HL-60 (cell line): ENCODE results near the gene ALKBH6.

ENCODE experiments used
- DNase-seq, 2 experiments: peaks; one replicate each; pipeline ENCODE4 v3.0.0-alpha.2; 2010 to 2020; ENCODE audit warnings: low read depth in 1 of 2, low spot score in 1 of 2
- H3K27ac ChIP-seq: fragments of 250-450 bp; sonication (Bioruptor Pico); replicated peaks from 2 replicates; pipeline ENCODE4 v1.5.1; 2020; ENCODE audit warnings: mild to moderate bottlenecking, moderate library complexity
- H3K27me3 ChIP-seq: fragments of 250-450 bp; sonication (Bioruptor Pico); 2 replicates; pipeline ENCODE4 v1.5.1; 2021; ENCODE audit warnings: mild to moderate bottlenecking, moderate library complexity; ENCODE audit not compliant: insufficient read depth, poor library complexity, severe bottlenecking
- H3K4me3 ChIP-seq: replicated peaks from 2 replicates; pipeline ENCODE4 v1.5.1; 2011; ENCODE audit warnings: mild to moderate bottlenecking, control low read depth, low read length; ENCODE audit not compliant: insufficient read depth
- GABPA ChIP-seq: IDR thresholded peaks from 2 replicates; pipeline ENCODE4 v1.6.1; 2012; ENCODE audit warnings: low read depth
- POLR2AphosphoS5 ChIP-seq: IDR thresholded peaks from 2 replicates; pipeline ENCODE4 v1.6.1; 2012; ENCODE audit warnings: low read depth
- SPI1 ChIP-seq: IDR thresholded peaks from 2 replicates; pipeline ENCODE4 v1.6.1; 2012; ENCODE audit warnings: low read depth, mild to moderate bottlenecking, borderline replicate concordance
- TF ChIP-seq, protein P1 (sequence below): IDR thresholded peaks from one replicate; pipeline ENCODE4 v1.5.1; 2011; ENCODE audit warnings: low read length, control low read depth, inconsistent platforms; ENCODE audit not compliant: insufficient read depth
- TF ChIP-seq, protein P2 (sequence below): IDR thresholded peaks from 2 replicates; pipeline ENCODE4 v1.6.1; 2012; ENCODE audit warnings: low read depth; ENCODE audit not compliant: insufficient replicate concordance

Gene ALKBH6

DNA sequence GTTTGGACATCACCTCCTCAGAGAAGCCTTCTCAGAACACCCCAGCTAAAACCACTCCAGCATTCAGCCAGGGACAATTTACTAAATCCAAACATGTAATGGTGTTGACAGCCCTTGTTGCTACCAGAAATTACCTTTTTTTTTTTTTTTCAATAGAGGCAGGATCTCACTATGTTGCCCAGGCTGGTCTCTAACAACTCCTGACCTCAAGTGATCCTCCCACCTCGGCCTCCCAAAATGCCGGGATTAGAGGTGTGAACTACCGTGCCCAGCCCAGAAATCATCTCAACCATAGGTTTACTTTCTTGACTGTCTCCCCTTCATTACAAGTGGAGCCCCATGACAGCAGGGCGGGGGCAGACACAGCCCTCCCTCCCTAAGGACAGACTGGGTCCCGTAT is 9.4 kb upstream of the ALKBH6 start:
- no peak overlapping the region for H3K4me3 ChIP-seq
- no peak overlapping the region for H3K27ac ChIP-seq
- no peaks in the 10 kb centered on the region for H3K27me3 ChIP-seq
- TF ChIP-seq, protein P1, sequence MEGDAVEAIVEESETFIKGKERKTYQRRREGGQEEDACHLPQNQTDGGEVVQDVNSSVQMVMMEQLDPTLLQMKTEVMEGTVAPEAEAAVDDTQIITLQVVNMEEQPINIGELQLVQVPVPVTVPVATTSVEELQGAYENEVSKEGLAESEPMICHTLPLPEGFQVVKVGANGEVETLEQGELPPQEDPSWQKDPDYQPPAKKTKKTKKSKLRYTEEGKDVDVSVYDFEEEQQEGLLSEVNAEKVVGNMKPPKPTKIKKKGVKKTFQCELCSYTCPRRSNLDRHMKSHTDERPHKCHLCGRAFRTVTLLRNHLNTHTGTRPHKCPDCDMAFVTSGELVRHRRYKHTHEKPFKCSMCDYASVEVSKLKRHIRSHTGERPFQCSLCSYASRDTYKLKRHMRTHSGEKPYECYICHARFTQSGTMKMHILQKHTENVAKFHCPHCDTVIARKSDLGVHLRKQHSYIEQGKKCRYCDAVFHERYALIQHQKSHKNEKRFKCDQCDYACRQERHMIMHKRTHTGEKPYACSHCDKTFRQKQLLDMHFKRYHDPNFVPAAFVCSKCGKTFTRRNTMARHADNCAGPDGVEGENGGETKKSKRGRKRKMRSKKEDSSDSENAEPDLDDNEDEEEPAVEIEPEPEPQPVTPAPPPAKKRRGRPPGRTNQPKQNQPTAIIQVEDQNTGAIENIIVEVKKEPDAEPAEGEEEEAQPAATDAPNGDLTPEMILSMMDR = no peak
- no peak for TF ChIP-seq GABPA
- TF ChIP-seq, protein P2, sequence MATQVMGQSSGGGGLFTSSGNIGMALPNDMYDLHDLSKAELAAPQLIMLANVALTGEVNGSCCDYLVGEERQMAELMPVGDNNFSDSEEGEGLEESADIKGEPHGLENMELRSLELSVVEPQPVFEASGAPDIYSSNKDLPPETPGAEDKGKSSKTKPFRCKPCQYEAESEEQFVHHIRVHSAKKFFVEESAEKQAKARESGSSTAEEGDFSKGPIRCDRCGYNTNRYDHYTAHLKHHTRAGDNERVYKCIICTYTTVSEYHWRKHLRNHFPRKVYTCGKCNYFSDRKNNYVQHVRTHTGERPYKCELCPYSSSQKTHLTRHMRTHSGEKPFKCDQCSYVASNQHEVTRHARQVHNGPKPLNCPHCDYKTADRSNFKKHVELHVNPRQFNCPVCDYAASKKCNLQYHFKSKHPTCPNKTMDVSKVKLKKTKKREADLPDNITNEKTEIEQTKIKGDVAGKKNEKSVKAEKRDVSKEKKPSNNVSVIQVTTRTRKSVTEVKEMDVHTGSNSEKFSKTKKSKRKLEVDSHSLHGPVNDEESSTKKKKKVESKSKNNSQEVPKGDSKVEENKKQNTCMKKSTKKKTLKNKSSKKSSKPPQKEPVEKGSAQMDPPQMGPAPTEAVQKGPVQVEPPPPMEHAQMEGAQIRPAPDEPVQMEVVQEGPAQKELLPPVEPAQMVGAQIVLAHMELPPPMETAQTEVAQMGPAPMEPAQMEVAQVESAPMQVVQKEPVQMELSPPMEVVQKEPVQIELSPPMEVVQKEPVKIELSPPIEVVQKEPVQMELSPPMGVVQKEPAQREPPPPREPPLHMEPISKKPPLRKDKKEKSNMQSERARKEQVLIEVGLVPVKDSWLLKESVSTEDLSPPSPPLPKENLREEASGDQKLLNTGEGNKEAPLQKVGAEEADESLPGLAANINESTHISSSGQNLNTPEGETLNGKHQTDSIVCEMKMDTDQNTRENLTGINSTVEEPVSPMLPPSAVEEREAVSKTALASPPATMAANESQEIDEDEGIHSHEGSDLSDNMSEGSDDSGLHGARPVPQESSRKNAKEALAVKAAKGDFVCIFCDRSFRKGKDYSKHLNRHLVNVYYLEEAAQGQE = no peak
- TF ChIP-seq SPI1 = no peak
- no peak for TF ChIP-seq POLR2AphosphoS5
- DNase-seq = no peak

DNA sequence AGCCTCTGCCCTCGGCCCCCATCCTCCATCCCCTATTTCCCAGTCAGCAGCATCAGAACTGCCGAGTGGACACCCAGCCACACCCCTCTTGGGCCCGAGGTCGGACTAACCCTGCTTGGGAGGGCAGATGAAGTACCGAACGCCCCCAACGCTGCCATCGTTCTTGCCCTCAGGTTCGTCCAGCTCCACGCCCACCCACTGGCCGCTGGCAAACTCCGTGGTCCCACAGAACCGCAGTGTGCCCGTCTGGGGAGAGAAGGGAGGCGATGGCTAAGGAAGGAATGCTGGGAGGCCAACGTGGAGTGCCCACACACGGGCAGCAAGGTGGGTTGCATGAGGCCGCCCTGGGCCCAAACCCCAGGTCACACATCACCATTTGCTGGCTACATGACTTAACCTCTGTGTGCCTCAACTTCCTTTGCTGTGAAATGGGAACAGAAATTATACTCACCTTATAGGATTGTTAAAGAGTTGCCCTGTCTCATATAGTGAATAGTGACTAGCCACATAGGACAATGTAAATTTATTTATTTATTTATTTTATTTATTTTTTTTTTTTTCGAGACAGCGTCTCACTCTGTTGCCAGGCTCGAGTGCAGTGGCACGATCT is 5.2 kb upstream of the ALKBH6 start:
- Histone ChIP-seq H3K27ac (no peak overlapping the region), H3K4me3 (no peak overlapping the region), H3K27me3 (no peaks in the 10 kb centered on the region)
- DNase-seq = no peak
- no peak for TF ChIP-seq SPI1
- TF ChIP-seq, protein P1 = no peak
- TF ChIP-seq, protein P2 = no peak
- TF ChIP-seq POLR2AphosphoS5 = no peak
- no peak for TF ChIP-seq GABPA

DNA sequence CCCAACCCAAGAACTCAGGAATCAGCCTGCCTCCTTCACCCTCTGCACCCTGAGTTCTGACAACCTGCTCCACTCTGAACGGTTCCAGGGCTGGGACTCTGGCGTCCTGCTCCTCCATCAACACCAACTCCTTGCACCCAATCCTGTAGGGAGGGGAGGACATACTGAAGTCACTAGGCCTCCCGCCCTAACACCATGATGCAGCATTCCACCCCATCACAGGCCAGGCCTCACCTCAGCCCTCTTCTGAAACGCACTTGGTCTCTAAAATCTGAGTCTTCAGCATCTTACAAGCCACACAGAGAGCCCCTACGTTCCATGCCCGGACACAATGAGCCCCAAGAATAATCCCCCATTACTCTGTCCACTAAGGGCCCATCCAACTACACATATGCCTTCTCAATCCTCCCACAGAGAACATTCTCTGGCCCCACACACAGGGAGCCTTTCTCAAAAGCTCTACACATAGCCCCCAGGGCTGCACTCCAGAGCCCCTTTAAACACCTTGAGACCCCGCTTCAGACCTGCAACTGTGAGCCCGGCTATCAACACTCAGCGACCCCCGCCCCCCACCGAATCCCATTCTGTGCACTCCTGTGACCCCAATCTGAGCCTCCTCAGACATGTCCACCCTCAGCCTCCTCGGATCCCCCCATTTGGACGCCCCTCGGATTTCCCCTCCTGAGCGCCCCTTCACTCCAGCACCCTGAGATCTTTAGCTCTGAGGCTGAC is 567 bp downstream of the ALKBH6 start:
- Histone ChIP-seq H3K27ac (peak overlapping the region; percentile 77), H3K4me3 (peak overlapping the region; percentile 86), H3K27me3 (no peaks in the 10 kb centered on the region)
- no peak for TF ChIP-seq POLR2AphosphoS5
- TF ChIP-seq SPI1 = no peak
- TF ChIP-seq GABPA = no peak
- TF ChIP-seq, protein P1 = no peak
- TF ChIP-seq, protein P2 = no peak
- DNase-seq = no peak
